GM19099 (cell line): ENCODE data around the gene IL20.

Experiments used
- POLR2A ChIP-seq: IDR thresholded peaks from 3 replicates; pipeline ENCODE4 v1.6.1; 2011; ENCODE audit warnings: low read depth; ENCODE audit not compliant: insufficient read length; ENCODE audit errors: extremely low read depth

Gene IL20

DNA sequence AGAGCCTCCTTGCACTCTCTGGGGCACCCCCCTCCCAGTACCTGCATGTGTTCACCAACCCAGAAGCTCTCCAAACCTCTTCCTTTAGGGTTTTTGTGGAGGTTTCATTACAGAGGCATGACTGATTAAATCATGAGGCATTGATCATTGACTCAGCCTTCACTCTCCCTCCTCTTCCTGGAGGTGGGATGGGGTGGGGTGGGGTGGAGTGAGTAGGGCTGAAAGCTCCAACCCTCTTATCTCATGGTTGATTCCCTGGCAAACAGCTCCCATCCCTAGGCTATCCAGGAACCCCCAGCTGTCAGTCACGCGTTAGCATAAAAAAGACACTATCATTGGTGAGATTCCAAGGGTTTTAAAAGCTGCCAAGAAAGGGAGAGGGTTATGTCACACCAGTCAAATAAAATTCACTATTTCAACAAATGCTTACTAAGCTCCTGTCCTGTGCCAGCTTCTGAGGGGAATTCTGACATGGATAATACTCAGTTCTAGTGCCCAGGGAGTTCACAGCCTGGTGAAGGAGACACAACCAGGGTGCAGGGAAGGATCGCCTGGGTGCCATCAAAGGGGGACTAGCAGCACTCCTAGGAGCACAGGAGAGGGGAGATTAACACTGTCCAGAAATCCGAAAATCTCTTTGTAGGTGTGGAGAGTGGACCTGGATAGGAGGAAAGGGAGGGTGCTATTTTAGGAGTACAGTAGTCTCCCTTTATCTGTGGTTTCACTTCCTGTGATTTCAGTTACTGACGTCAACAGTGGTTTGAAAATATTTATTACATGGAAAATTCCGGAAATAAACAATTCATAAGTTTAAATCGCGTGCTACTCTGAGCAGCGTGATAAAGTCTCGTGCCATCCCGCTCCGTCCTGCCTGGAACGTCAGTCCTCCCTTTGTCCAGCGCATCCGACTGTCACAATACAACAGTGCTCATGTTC is 25.0 kb downstream of the IL20 start:
- TF ChIP-seq POLR2A = no peak

DNA sequence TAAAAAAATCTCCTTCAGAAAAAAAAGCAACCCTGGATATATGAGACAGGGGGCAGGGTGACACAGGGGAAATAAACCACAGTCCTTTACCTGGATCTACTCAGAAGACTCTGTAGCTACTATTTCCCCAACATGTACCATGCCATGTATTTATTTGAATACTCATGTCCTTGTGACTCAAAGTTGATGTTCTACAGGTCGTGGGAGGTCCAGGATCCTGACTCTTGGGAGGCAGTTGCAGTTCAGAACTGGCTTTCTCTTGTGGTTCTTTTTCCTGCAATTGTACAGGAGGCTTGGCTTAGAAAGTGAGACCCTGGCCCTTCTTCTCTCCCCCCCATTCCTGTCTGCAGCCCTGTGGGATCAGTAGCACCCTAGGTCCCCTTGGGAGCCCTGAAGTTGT is 26.0 kb downstream of the IL20 start:
- no peak for TF ChIP-seq POLR2A

DNA sequence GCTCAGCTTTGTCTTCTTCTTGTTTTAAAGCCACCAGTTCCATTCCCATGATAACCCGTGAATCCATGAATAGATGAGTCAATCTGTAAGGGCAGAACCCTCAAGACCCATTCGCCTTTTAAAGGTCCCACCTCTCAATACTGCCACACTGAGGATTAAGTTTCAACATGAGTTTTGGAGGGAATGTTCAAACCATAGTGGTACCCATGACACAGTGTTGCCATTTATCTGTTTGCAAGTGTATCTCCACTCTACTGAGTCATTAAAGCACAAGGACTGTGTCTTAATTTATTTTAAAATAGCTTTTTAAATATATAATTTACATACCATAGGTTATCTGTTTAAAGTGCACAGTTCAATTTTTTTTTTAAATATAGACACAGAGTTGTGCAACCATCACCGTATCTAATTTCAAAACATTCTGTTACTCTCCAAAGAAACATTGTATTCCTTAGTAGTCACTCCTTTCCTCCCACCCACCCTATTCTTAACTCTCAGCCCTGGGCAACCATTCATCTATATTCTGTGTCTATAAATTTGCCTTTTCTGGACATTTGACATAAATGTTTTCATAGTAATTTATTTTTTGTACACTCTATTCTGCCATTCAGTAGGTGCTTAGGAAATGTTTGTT is 27.0 kb downstream of the IL20 start:
- TF ChIP-seq POLR2A = no peak

DNA sequence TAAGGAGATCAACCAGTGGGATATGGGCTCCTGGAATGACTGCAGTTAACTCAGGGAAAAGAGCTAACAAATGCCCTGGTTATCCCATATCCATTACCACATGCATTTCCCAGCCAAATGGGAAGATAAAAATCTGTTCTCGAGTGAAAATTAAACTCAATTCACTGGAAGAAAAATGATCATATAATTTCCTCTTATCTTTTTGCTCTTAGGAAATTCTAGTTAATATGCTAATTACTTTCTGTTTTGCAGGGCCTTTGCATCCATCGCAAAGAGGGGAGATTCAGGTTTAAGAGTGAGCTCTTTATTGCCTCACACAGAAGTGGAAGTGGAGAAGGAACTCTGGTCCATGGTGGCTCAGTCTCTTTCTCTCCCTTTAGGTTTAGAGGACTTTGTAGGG is 28.0 kb downstream of the IL20 start:
- TF ChIP-seq POLR2A = no peak

DNA sequence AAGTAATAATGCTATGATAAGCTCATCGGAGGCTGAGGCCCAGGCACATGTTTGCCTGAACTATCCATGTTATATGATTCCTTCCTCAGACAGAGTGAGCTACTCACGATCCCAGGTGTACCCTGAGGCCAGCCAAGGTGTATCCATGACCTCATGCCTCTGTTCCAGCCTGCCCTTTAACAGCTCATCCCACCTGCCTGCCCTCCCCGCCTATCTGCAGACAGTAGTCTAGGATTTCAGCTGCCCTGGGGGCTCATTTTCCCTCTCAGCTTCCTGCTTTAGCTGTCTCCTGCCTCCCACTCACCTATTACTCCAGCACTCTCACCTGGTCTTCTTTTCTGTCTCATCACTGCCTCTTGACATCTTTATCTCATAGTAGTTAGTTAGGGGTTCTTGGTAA is 29.9 kb downstream of the IL20 start:
- no peak for TF ChIP-seq POLR2A

DNA sequence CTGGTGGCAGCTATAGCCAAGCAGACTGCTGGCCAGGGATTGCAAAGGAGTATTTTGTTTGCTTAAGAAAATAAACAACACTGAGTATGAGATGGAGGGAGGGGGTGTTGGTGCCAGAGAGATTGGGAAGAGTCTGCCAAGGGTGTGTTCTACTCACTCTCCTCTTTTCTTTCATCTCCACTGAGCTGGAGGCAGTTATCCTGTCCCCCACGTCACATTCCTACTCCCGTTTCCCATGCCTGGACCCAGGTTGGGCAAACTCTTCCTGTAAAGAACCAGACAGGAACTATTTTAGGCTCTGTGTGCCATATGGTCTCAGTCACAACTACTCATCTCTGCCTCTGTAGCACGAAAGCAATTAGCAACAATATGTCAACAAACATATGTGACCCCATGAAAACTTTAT is 30.4 kb downstream of the IL20 start:
- TF ChIP-seq POLR2A = no peak

DNA sequence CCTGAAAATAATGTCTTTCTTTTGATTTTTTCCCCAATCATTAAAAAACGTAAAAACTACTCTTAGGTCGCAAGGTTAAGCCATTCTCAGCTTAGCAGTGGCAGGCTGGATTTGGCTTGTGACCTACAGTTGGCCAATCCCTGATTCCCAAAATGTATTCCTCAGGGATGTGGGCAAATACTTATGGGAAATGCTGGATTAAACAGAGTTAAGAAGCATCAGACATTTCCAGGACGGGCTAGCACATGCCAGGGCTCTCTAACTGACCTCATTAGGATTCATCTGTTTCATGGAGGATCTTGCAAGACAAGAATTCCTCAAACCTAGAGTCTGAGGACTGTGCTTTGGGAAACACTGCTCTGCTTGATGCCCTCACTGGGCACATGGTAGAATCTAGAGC is 30.8 kb downstream of the IL20 start:
- no peak for TF ChIP-seq POLR2A

DNA sequence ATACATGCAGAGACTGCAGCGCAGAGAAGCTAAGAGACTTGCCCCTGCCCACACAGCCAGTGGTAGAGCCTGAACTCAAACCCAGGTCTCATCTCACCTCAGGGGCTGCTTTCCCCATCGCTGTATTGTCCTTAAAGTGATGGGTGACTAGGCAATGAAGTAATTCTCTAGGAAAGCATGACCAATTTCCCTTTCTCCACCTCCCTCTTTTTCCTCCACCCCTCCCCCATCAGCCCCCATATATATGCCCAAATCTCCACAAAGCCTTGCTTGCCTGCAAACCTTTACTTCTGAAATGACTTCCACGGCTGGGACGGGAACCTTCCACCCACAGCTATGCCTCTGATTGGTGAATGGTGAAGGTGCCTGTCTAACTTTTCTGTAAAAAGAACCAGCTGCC is 31.8 kb downstream of the IL20 start, which contains the start of gene IL24:
Gene IL24, plus strand, starts transcription at position 269 of the 400 bp plus-strand sequence. CDS start 390 bp downstream, outside the sequence.
- no peak for TF ChIP-seq POLR2A

DNA sequence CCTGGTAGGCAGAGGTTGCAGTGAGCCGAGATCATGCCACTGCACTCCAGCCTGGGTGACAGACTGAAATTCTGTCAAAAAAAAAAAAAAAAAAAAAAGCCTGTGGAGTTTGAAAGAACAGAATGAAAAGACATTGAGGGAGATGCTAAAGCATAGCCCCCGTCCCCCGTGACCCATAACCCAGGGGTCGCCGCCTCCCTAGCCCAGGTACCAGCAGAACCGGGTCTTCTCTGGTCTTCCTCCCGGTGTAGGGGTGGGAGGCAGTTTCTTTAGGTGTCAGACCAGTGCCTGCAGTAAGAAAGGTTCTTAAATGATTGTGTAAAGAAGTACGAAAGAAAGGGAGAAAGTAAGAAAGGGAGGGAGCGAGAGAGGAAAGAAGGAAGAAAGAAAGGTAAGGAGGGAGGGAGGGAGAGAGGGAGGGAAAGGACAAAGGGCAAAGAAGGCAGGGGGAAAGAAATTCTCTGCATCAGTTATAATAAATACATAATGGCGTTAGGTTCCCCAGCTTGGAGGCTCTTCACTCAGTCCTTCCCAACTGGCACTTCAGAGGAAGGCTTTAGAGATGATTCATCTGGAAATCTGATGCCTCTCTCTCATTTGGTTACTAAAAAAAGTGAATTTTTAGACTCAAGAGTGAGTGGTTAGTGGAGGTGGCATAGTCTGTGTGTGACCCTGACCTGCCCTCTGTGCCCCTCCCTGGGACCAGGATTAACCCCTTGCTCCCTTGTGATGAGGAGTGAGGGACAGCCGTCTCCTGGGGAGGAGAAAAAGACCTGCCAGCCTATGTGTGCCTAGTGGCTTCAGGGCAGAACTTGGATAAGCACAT is 32.9 kb downstream of the IL20 start:
- TF ChIP-seq POLR2A = no peak

DNA sequence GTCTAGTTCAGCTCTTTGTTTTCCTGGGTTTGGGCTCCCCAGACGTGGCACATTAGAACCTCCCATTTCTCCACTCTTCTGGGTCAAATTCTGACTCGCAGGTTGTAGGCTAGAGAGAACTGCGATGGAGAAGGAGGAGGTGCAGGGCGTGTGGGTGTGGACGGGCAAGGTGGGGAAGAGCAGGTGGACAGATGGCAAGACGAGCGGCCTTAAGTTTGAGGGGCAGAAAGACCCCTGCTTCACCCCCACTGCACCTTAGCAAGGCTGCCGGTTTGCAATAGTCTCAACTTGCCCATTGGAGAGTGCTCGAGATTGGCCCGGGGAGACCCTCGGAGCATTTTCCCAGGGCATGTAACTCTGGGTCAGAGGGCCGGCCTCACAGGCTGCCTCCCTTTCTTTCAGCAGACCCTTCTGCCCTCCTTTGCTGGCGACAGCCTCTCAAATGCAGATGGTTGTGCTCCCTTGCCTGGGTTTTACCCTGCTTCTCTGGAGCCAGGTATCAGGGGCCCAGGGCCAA is 33.5 kb downstream of the IL20 start:
- TF ChIP-seq POLR2A = no peak

DNA sequence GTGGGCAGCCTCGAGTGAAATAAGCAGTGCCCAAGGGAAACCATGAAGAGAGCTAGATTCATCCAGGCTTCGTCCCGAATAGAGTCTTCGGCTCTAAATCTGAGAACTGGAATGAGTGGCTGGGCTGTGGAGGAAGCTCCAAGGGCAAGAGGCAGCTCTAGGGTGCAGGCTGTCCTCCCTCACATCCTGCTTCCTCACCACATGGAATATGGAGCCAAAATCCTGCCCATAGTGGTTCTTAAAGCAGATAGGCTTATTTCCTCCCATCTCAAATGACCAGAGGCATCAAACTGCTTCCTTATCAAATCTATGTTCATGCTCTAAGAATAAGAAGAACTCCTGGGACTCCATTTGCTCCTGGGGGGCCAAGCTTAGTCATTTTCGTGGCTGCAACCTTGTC is 34.3 kb downstream of the IL20 start:
- TF ChIP-seq POLR2A = no peak

DNA sequence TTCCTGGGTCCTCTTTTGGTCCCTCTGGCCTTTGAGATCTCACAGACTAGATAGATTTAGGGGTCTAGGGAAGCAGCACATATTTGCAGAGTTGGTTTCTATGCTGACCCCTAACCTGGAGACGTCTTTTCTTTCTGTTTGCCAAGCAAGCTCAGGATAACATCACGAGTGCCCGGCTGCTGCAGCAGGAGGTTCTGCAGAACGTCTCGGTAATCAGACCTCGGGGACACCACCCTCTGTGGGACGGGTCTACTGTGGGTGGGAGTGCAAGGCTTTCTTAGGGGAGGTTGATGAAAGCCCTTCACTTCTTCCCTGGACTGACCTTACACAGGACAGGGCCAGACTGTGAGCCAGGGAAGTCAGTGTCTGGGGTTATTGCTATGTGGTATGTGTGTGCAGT is 34.7 kb downstream of the IL20 start:
- no peak for TF ChIP-seq POLR2A

DNA sequence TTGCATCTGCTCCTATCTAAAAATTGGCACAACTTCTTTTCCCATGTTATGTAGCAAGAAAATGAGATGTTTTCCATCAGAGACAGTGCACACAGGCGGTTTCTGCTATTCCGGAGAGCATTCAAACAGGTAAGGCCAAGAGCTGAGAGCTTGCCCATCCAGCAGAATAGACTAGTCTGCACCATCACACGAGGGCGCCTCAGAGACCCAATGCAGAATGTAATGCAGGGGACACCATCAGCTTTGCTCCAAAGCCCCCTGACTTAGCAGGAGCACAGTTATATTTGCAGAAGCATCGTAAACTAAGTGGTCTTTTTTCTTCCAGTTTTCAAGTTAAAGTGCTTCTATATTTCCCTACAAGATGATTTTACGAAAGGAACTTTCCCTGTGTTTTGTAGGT is 36.5 kb downstream of the IL20 start:
- TF ChIP-seq POLR2A = no peak

DNA sequence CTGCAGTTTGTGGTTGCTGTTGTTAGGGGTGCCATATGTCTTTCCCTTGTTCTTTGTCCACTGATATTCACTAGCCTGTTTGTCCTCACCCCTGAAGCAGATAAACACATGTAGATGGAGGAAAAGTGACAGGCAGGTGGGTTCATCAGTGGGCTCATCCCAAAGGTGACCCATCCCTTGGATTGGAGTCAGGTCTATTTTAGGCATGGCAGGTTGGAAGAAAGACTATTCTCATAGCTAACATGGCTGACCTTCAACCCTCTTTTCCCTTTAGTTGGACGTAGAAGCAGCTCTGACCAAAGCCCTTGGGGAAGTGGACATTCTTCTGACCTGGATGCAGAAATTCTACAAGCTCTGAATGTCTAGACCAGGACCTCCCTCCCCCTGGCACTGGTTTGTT is 37.3 kb downstream of the IL20 start:
- TF ChIP-seq POLR2A = no peak

DNA sequence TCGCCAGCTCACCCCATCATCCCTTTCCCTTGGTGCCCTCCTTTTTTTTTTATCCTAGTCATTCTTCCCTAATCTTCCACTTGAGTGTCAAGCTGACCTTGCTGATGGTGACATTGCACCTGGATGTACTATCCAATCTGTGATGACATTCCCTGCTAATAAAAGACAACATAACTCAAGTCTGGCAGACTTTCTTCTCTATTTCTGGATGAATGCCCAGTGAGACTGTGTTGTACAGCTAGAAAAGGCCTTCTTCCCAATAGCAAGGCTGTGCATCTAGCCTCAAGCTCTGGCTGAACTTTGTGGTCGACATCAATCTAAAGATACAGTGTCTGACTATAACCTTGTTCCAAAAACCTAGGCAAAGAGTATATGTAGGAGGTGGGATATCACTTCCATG is 38.3 kb downstream of the IL20 start:
- TF ChIP-seq POLR2A = no peak

DNA sequence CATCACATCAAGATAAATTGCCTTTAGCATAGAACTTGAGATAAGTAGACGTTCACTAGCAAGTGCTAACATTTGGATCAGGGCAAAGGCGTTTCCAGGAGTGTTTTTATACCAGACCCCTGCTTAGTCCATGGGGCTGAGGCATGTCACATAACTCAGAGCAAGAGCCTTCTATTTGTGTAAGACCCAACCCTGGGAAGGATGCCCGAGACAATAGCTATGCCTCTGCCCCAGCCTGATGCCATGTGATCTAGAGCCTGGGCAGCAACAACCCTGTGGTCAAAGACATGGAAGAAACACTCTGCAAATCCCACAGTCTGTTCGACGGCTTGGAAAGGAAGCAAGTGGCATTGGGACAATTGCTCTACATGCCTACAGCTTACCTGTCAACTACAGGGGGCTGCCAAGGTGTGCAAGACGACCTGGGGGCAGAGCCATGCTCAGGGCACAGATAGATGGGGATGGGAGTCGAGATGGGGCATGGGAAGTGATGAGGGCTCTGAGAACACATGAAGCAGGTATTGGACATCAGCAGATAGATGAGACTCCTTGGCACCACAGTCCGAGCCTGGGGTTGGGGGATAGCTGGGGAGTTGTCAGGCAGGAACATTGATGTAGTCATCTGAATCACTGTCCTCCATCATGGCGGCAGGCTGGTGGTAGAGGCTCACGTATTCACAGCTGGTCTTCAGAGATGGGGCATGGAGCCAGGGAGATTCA is 39.2 kb downstream of the IL20 start:
- no peak for TF ChIP-seq POLR2A
